Endothelial cell of umbilical vein (primary cell): ENCODE measurements around the gene PPP2R2C.

Experiments
- MYC ChIP-seq: IDR thresholded peaks from one replicate; pipeline ENCODE4 v1.6.1; 2011; ENCODE audit warnings: mild to moderate bottlenecking, low read depth, low read length
- POLR2AphosphoS5 ChIP-seq: IDR thresholded peaks from 2 replicates; pipeline ENCODE4 v1.6.1; 2012; ENCODE audit warnings: low read depth, mild to moderate bottlenecking, control low read depth, low read length, moderate library complexity; ENCODE audit not compliant: insufficient read depth
- TF ChIP-seq, protein P1 (sequence below), 2 donors: IDR thresholded peaks; 1 replicate in 1 of 2; 2 replicates in 1 of 2; pipeline ENCODE4 v1.5.1; 2011; ENCODE audit warnings: low read length in 2 of 2, mild to moderate bottlenecking in 2 of 2, moderate library complexity in 2 of 2, control low read depth in 1 of 2, inconsistent platforms in 1 of 2, low read depth in 1 of 2; ENCODE audit not compliant: insufficient read depth in 1 of 2; ENCODE audit errors: extremely low read depth in 1 of 2
- TF ChIP-seq, protein P2 (sequence below): IDR thresholded peaks from 2 replicates; pipeline ENCODE4 v1.6.1; 2011; ENCODE audit not compliant: insufficient read depth, insufficient read length

DNA sequence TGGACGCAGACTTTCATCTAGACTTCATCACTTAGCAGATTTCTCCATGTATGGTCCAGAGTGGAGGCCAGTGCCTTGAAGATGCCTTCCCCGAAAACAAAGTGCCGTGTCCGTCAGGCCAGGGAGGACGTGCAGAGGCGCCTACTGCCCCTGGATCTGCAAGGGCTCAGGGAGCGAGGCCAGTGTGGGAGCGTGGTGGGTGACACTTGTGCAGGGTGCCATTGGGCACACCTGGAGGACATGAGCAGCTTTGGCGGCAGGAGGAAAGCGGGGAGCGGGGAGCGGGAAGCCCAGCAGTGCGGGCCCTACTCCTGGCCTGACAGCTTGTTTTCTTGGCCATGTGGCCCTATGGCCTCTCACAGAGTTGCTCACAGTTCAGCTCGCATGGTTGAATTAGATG is 176.9 kb downstream of the PPP2R2C start:
- TF ChIP-seq MYC (no peak), POLR2AphosphoS5 (no peak)
- TF ChIP-seq, protein P1, sequence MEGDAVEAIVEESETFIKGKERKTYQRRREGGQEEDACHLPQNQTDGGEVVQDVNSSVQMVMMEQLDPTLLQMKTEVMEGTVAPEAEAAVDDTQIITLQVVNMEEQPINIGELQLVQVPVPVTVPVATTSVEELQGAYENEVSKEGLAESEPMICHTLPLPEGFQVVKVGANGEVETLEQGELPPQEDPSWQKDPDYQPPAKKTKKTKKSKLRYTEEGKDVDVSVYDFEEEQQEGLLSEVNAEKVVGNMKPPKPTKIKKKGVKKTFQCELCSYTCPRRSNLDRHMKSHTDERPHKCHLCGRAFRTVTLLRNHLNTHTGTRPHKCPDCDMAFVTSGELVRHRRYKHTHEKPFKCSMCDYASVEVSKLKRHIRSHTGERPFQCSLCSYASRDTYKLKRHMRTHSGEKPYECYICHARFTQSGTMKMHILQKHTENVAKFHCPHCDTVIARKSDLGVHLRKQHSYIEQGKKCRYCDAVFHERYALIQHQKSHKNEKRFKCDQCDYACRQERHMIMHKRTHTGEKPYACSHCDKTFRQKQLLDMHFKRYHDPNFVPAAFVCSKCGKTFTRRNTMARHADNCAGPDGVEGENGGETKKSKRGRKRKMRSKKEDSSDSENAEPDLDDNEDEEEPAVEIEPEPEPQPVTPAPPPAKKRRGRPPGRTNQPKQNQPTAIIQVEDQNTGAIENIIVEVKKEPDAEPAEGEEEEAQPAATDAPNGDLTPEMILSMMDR (IDR thresholded peaks at IDR 0.05; ENCODE audit: extremely low read depth in 1 of 2, insufficient read depth in 1 of 2, low read depth in 1 of 2, low read length in 2 of 2) = no peak
- TF ChIP-seq, protein P2, sequence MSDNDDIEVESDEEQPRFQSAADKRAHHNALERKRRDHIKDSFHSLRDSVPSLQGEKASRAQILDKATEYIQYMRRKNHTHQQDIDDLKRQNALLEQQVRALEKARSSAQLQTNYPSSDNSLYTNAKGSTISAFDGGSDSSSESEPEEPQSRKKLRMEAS = no peak
